ENCODE measurements around the gene FHAD1.
A peak's percentile ranks its signal among the peaks of the same experiment; 100 is the strongest.

Gene FHAD1

DNA sequence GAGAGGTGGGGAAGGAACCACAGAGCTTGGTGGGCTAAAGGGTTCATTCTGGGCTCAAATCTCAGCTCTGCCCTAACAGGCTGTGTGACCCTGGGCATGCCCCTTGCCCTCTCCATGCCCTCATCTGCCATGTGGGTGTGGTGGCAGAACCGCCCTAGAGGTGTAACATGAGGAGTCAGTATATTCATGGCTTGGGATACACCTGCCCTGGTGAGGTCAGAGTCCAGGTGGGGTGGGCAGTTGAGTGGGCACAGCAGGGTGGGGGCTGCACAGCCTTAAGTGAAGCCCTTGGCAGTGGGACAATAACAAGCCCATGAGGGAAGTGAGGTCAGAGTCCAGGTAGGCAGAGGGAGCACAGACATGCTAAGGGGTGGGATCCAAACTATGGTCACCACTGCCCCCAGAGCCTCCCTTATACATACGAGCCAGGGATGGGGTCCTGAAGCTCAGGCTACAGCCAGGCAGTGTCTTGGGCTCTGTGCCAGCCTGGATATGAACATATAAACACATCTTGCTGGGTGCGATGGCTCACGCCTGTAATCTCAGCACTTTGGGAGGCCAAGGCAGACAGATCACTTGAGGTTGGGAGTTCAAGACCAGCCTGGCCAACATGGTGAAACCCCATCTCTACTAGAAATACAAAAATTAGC lies 103.7 kb downstream of the FHAD1 start (continued):
- TF ChIP-seq, protein P1, sequence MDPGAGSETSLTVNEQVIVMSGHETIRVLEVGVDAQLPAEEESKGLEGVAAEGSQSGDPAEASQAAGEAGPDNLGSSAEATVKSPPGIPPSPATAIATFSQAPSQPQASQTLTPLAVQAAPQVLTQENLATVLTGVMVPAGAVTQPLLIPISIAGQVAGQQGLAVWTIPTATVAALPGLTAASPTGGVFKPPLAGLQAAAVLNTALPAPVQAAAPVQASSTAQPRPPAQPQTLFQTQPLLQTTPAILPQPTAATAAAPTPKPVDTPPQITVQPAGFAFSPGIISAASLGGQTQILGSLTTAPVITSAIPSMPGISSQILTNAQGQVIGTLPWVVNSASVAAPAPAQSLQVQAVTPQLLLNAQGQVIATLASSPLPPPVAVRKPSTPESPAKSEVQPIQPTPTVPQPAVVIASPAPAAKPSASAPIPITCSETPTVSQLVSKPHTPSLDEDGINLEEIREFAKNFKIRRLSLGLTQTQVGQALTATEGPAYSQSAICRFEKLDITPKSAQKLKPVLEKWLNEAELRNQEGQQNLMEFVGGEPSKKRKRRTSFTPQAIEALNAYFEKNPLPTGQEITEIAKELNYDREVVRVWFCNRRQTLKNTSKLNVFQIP (CRISPR knock-in tag; IDR thresholded peaks at IDR 0.05; ENCODE audit: borderline replicate concordance, low read depth): no peak
- TF ChIP-seq SNAI2 (CRISPR knock-in tag; IDR thresholded peaks at IDR 0.05) (no peak), TCF4 (CRISPR knock-in tag; IDR thresholded peaks at IDR 0.05; ENCODE audit: borderline replicate concordance) (no peak), ZNF8 (CRISPR knock-in tag; IDR thresholded peaks at IDR 0.05) (no peak)
- TF ChIP-seq, protein P2, sequence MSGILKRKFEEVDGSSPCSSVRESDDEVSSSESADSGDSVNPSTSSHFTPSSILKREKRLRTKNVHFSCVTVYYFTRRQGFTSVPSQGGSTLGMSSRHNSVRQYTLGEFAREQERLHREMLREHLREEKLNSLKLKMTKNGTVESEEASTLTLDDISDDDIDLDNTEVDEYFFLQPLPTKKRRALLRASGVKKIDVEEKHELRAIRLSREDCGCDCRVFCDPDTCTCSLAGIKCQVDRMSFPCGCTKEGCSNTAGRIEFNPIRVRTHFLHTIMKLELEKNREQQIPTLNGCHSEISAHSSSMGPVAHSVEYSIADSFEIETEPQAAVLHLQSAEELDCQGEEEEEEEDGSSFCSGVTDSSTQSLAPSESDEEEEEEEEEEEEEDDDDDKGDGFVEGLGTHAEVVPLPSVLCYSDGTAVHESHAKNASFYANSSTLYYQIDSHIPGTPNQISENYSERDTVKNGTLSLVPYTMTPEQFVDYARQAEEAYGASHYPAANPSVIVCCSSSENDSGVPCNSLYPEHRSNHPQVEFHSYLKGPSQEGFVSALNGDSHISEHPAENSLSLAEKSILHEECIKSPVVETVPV (CRISPR knock-in tag; IDR thresholded peaks at IDR 0.05): no peak

DNA sequence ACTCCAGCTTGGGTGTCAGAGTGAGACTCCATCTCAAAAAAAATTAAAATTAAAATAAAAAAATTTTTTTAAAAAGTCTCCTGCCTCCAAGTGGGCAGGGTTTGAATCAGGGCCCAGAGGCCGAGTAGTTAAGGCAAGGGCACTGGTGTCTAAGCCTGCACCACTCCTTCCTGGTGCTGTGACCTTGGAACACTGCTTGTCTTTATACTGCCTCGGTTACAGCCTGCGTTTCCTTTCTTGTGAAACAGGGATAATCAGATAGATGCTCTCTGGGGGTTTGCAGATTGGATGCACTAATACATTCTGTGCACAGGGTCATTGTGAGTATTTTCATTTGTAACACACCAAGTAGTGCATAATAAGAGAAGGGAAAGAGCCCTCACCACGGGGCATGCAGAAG lies 104.3 kb downstream of the FHAD1 start:
- no peak for TF ChIP-seq ARNTL (CRISPR knock-in tag; IDR thresholded peaks at IDR 0.05; ENCODE audit: borderline replicate concordance, low read depth)
- no peak for ATAC-seq

DNA sequence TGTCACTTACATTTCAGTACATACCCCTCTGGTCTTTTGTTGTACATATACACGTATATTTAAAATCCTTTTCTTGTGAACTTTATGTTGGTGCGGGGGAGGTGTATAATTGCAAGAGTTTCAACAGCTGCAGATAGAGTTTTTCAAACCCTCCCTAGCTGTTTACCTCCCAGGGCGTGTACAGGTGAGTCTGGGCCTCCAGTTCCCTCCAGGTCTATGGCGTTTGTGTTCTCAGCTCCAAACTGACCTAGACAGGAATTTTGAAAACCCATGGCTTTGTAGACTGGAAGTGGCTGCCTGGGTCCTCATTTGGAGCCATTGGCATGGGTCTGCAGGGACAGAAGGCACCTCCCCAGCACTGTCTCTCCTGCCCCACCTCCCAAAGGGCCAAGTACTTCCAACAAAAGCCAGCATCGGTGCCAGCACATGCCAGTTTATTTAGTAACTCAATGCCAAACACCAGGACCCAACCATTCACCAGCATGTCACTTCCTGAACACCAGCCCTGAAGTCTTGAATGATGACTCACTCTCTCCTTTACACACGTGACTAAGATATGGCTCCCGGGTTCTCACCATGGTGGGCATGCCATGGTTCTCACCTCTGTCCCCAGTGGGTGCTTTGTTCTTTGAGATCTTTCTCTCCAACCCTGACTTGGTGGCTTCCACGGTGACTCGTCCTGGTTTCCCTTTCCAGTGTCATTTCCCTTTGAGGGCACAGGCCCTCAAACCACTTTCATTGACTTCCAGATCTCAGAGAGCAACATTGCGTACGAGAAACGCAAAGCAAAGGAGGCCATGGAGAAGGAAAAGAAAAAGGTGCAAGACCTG lies 105.3 kb downstream of the FHAD1 start:
- TF ChIP-seq RARB (CRISPR knock-in tag; IDR thresholded peaks at IDR 0.05) (no peak), CSDC2 (CRISPR knock-in tag; IDR thresholded peaks at IDR 0.05) (no peak), ZNF8 (CRISPR knock-in tag; IDR thresholded peaks at IDR 0.05) (no peak), ZNF70 (CRISPR knock-in tag; IDR thresholded peaks at IDR 0.05) (no peak), TCF4 (CRISPR knock-in tag; IDR thresholded peaks at IDR 0.05; ENCODE audit: borderline replicate concordance) (no peak), ZFP3 (CRISPR knock-in tag; IDR thresholded peaks at IDR 0.05) (no peak), ISL1 (CRISPR knock-in tag; IDR thresholded peaks at IDR 0.05) (no peak), SNAI2 (CRISPR knock-in tag; IDR thresholded peaks at IDR 0.05) (no peak)
- TF ChIP-seq, protein P3, sequence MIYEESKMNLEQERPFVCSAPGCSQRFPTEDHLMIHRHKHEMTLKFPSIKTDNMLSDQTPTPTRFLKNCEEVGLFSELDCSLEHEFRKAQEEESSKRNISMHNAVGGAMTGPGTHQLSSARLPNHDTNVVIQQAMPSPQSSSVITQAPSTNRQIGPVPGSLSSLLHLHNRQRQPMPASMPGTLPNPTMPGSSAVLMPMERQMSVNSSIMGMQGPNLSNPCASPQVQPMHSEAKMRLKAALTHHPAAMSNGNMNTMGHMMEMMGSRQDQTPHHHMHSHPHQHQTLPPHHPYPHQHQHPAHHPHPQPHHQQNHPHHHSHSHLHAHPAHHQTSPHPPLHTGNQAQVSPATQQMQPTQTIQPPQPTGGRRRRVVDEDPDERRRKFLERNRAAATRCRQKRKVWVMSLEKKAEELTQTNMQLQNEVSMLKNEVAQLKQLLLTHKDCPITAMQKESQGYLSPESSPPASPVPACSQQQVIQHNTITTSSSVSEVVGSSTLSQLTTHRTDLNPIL (CRISPR knock-in tag; IDR thresholded peaks at IDR 0.05; ENCODE audit: low read depth): no peak
- TF ChIP-seq, protein P1 (CRISPR knock-in tag; IDR thresholded peaks at IDR 0.05; ENCODE audit: borderline replicate concordance, low read depth): no peak
- ATAC-seq: peak; percentile 68

DNA sequence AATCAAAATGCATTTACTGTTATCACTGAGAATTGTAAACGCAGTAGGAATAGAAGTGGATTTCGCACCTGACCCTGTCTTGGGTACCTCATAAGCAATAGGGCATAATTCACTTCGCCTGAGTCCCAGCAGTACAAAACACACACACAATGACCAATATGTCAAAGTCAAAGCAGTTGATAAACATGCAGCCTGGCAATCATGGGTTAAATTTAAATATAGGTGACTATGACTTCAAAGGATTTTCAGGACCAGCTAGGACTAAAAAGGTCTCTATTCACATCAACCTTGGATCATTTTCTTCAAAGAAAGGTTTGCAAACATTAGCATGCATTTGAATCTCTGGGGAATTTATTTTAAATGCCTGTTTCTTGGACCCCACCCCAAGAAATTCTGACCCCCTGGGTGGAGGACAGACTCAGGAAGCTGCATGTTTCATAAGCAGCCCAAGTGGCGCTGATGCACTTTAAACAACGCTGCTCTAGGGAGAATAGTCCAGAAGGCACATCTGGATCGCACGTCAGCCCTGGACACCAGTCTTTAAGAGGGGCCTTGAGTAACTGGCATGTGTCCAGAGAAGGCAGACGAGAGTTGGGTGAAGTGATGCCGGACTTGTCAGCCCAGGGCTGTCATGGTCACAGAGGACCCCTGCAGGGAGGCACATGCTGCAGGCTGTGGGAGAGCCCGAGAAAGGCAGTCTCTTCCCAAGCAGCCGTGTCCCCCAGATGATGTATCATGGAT lies 107.0 kb downstream of the FHAD1 start:
- ATAC-seq: no peak; the same call in 2 of the 3 replicates
- TF ChIP-seq, protein P1 (CRISPR knock-in tag; IDR thresholded peaks at IDR 0.05; ENCODE audit: borderline replicate concordance, low read depth): no peak
- TF ChIP-seq GLIS3 (CRISPR knock-in tag; IDR thresholded peaks at IDR 0.05) (no peak), ZFP30 (CRISPR knock-in tag; IDR thresholded peaks at IDR 0.05) (no peak), SNAI2 (CRISPR knock-in tag; IDR thresholded peaks at IDR 0.05) (no peak), ZNF8 (CRISPR knock-in tag; IDR thresholded peaks at IDR 0.05) (no peak), CSDC2 (CRISPR knock-in tag; IDR thresholded peaks at IDR 0.05) (no peak)
- TF ChIP-seq, protein P2 (CRISPR knock-in tag; IDR thresholded peaks at IDR 0.05): no peak
- TF ChIP-seq, protein P3 (CRISPR knock-in tag; IDR thresholded peaks at IDR 0.05; ENCODE audit: low read depth): no peak

All from SK-N-SH treated with all-trans-retinoic acid at 6 μM for 48 hours (cell line).